GM06990 (cell line): ENCODE data around the gene SLC39A8.
A peak's percentile ranks its signal among the peaks of the same experiment; 100 is the strongest.

Experiments
- DNase-seq: peaks from one replicate; pipeline ENCODE4 v3.0.0-alpha.2; 2011; ENCODE audit not compliant: insufficient read length; ENCODE audit errors: extremely low read depth
- H3K27me3 ChIP-seq: replicated peaks from 2 replicates; pipeline ENCODE4 v1.6.0; 2011; ENCODE audit warnings: low read length; ENCODE audit not compliant: control insufficient read depth, insufficient read depth
- H3K36me3 ChIP-seq: 2 replicates; pipeline ENCODE4 v1.5.1; 2011; ENCODE audit warnings: low read length; ENCODE audit not compliant: control insufficient read depth, insufficient read depth
- H3K4me3 ChIP-seq: replicated peaks from 2 replicates; pipeline ENCODE4 v1.5.1; 2011; ENCODE audit warnings: low read depth, mild to moderate bottlenecking, control low read depth, low read length
- TF ChIP-seq, protein P1 (sequence below): IDR thresholded peaks from 2 replicates; pipeline ENCODE4 v1.5.1; 2011; ENCODE audit warnings: low read length, control low read depth, mild to moderate bottlenecking, inconsistent platforms; ENCODE audit not compliant: insufficient read depth, poor library complexity, severe bottlenecking

The SLC39A8 gene

DNA sequence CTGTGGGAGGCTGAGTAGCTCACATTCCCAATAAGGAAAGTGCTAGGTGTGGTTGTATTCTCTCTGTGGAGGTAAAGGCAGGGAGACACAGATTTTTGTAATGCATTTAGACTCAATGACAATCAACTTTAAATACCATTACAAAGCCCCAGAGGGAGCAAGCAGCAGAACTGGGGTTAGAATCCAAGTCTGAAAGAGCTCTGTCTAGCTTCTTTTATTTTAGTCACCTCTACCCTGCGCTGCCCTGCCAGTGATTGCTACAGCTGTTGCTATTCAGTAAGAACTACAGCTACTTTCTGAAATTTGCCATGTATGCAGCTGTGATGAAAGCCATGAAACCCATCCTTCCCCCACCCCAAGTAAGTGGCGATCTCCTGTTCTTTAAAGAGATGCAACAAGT, 22.5 kb downstream of the SLC39A8 start:
- no peak for DNase-seq

GRCh38 chr4:102321260-102321995, 23.9 kb downstream of the SLC39A8 start:
- H3K27me3 ChIP-seq = no peaks in the 10 kb centered on the region
- TF ChIP-seq, protein P1, sequence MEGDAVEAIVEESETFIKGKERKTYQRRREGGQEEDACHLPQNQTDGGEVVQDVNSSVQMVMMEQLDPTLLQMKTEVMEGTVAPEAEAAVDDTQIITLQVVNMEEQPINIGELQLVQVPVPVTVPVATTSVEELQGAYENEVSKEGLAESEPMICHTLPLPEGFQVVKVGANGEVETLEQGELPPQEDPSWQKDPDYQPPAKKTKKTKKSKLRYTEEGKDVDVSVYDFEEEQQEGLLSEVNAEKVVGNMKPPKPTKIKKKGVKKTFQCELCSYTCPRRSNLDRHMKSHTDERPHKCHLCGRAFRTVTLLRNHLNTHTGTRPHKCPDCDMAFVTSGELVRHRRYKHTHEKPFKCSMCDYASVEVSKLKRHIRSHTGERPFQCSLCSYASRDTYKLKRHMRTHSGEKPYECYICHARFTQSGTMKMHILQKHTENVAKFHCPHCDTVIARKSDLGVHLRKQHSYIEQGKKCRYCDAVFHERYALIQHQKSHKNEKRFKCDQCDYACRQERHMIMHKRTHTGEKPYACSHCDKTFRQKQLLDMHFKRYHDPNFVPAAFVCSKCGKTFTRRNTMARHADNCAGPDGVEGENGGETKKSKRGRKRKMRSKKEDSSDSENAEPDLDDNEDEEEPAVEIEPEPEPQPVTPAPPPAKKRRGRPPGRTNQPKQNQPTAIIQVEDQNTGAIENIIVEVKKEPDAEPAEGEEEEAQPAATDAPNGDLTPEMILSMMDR = no peak
- H3K4me3 ChIP-seq = peak overlapping the region; percentile 25
- peak; percentile 13 for DNase-seq
- no peaks in the 10 kb centered on the region for H3K36me3 ChIP-seq

More for the DNA sequence above, 22.5 kb downstream of the SLC39A8 start:
- TF ChIP-seq, protein P1 = no peak
- Histone ChIP-seq H3K4me3 (no peak overlapping the region), H3K27me3 (no peaks in the 10 kb centered on the region), H3K36me3 (no peaks in the 10 kb centered on the region)

DNA sequence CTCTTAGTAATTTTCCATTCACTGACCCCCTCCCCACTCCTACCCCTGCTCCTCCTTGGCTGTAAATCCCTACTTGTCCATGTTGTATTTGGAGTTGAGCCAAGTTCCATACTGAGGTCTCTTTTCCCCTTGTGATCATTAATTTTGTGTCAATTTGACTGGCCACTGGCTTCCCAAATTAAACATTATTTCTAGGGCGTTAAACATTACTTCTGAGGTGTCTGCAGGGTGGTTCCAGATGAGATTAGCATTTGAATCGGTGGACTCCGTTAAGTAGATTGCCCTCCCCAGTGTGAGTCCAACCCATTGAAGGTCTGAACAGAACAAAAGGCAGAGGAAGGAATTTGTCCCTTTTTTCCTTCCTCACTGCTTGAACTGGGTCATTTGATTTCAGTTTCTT, 25.7 kb downstream of the SLC39A8 start:
- TF ChIP-seq, protein P1 = no peak
- DNase-seq = no peak
- Histone ChIP-seq H3K4me3 (no peak overlapping the region), H3K27me3 (no peaks in the 10 kb centered on the region), H3K36me3 (no peaks in the 10 kb centered on the region)

DNA sequence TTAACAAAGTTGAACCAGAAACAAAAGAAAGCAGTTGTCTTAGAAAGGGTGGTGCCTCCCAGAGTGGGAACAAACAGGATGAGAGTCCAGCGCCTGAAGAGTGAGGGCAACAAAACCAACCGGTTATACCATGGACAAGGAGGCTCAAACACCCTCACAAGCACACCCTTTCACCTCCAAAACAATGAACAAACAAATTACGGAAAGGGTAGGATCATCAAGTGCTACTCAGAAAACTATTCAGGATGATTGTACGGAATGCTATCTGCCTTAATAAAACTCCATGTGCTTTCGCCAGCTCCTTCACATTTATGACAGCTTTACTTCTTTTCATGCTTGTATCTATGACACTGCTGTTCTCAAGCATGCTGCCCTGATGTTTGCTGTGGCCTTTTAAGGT, 26.8 kb downstream of the SLC39A8 start:
- Histone ChIP-seq H3K27me3 (no peaks in the 10 kb centered on the region), H3K36me3 (no peaks in the 10 kb centered on the region; the same call in 1 of the 2 replicates), H3K4me3 (no peak overlapping the region)
- no peak for DNase-seq
- TF ChIP-seq, protein P1 = no peak

- no peak overlapping the region for H3K4me3 ChIP-seq
- no peak for DNase-seq
- no peaks in the 10 kb centered on the region for H3K27me3 ChIP-seq
- no peaks in the 10 kb centered on the region; the same call in 1 of the 2 replicates for H3K36me3 ChIP-seq
- TF ChIP-seq, protein P1 = no peak
These were observed 27.2 kb downstream of the SLC39A8 start for GRCh38 chr4:102318105-102318504.
